ENCODE measurements around the gene HPSE2.

The HPSE2 gene

DNA sequence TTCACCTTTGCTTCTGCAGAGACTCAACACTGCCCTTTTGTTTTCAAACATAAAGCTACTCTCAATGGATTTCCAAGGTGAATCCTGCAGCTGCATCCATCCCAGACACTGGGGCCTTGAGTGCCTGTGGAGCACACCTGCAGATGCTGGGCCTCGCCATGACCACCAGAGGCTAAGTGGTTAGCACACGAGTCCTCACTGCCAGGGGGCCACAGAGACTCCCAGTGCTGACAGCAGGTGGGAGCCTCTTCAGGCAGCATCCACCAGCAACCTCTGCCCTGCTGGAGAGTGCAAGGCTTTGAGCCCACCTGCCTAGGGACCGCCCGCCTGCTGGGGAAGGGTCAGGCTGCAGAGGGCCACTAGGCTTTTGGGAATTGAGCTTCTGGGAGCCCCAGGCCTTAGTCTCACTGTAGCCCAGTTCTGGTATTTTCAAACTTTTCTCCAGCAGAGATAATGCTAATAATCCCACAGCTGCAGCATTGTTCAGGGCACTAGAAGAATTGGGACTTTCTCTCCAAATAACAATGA, 779.5 kb downstream of the HPSE2 start:
- ATAC-seq: no peak
- TF ChIP-seq PPARA (CRISPR knock-in tag; IDR thresholded peaks at IDR 0.05; ENCODE audit: borderline replicate concordance): no peak
- no peak for TF ChIP-seq SNAI2 (CRISPR knock-in tag; IDR thresholded peaks at IDR 0.05)
- TF ChIP-seq ZC3H10 (CRISPR knock-in tag; IDR thresholded peaks at IDR 0.05): no peak
- TF ChIP-seq, protein P1, sequence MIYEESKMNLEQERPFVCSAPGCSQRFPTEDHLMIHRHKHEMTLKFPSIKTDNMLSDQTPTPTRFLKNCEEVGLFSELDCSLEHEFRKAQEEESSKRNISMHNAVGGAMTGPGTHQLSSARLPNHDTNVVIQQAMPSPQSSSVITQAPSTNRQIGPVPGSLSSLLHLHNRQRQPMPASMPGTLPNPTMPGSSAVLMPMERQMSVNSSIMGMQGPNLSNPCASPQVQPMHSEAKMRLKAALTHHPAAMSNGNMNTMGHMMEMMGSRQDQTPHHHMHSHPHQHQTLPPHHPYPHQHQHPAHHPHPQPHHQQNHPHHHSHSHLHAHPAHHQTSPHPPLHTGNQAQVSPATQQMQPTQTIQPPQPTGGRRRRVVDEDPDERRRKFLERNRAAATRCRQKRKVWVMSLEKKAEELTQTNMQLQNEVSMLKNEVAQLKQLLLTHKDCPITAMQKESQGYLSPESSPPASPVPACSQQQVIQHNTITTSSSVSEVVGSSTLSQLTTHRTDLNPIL (CRISPR knock-in tag; IDR thresholded peaks at IDR 0.05; ENCODE audit: low read depth): no peak
- TF ChIP-seq BACH2 (CRISPR knock-in tag; IDR thresholded peaks at IDR 0.05; ENCODE audit: borderline replicate concordance): no peak
- no peak for TF ChIP-seq RARB (CRISPR knock-in tag; IDR thresholded peaks at IDR 0.05)
- TF ChIP-seq ZFP30 (CRISPR knock-in tag; IDR thresholded peaks at IDR 0.05): no peak
- TF ChIP-seq OSR1 (CRISPR knock-in tag; IDR thresholded peaks at IDR 0.05): no peak
- no peak for TF ChIP-seq ZNF8 (CRISPR knock-in tag; IDR thresholded peaks at IDR 0.05)
- no peak for TF ChIP-seq TOX (CRISPR knock-in tag; IDR thresholded peaks at IDR 0.05; ENCODE audit: borderline replicate concordance)
- TF ChIP-seq, protein P2, sequence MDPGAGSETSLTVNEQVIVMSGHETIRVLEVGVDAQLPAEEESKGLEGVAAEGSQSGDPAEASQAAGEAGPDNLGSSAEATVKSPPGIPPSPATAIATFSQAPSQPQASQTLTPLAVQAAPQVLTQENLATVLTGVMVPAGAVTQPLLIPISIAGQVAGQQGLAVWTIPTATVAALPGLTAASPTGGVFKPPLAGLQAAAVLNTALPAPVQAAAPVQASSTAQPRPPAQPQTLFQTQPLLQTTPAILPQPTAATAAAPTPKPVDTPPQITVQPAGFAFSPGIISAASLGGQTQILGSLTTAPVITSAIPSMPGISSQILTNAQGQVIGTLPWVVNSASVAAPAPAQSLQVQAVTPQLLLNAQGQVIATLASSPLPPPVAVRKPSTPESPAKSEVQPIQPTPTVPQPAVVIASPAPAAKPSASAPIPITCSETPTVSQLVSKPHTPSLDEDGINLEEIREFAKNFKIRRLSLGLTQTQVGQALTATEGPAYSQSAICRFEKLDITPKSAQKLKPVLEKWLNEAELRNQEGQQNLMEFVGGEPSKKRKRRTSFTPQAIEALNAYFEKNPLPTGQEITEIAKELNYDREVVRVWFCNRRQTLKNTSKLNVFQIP (CRISPR knock-in tag; IDR thresholded peaks at IDR 0.05; ENCODE audit: borderline replicate concordance, low read depth): no peak
- no peak for TF ChIP-seq ARNTL (CRISPR knock-in tag; IDR thresholded peaks at IDR 0.05; ENCODE audit: borderline replicate concordance, low read depth)
- no peak for TF ChIP-seq GLIS3 (CRISPR knock-in tag; IDR thresholded peaks at IDR 0.05)
- TF ChIP-seq, protein P3, sequence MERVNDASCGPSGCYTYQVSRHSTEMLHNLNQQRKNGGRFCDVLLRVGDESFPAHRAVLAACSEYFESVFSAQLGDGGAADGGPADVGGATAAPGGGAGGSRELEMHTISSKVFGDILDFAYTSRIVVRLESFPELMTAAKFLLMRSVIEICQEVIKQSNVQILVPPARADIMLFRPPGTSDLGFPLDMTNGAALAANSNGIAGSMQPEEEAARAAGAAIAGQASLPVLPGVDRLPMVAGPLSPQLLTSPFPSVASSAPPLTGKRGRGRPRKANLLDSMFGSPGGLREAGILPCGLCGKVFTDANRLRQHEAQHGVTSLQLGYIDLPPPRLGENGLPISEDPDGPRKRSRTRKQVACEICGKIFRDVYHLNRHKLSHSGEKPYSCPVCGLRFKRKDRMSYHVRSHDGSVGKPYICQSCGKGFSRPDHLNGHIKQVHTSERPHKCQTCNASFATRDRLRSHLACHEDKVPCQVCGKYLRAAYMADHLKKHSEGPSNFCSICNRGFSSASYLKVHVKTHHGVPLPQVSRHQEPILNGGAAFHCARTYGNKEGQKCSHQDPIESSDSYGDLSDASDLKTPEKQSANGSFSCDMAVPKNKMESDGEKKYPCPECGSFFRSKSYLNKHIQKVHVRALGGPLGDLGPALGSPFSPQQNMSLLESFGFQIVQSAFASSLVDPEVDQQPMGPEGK (CRISPR knock-in tag; IDR thresholded peaks at IDR 0.05; ENCODE audit: borderline replicate concordance): no peak
- TF ChIP-seq ISL1 (CRISPR knock-in tag; IDR thresholded peaks at IDR 0.05): no peak
- TF ChIP-seq ZFP3 (CRISPR knock-in tag; IDR thresholded peaks at IDR 0.05): no peak
- TF ChIP-seq ESRRG (CRISPR knock-in tag; IDR thresholded peaks at IDR 0.05): no peak
- TF ChIP-seq, protein P4, sequence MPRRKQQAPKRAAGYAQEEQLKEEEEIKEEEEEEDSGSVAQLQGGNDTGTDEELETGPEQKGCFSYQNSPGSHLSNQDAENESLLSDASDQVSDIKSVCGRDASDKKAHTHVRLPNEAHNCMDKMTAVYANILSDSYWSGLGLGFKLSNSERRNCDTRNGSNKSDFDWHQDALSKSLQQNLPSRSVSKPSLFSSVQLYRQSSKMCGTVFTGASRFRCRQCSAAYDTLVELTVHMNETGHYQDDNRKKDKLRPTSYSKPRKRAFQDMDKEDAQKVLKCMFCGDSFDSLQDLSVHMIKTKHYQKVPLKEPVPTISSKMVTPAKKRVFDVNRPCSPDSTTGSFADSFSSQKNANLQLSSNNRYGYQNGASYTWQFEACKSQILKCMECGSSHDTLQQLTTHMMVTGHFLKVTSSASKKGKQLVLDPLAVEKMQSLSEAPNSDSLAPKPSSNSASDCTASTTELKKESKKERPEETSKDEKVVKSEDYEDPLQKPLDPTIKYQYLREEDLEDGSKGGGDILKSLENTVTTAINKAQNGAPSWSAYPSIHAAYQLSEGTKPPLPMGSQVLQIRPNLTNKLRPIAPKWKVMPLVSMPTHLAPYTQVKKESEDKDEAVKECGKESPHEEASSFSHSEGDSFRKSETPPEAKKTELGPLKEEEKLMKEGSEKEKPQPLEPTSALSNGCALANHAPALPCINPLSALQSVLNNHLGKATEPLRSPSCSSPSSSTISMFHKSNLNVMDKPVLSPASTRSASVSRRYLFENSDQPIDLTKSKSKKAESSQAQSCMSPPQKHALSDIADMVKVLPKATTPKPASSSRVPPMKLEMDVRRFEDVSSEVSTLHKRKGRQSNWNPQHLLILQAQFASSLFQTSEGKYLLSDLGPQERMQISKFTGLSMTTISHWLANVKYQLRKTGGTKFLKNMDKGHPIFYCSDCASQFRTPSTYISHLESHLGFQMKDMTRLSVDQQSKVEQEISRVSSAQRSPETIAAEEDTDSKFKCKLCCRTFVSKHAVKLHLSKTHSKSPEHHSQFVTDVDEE (CRISPR knock-in tag; IDR thresholded peaks at IDR 0.05): no peak
- TF ChIP-seq CSDC2 (CRISPR knock-in tag; IDR thresholded peaks at IDR 0.05): no peak

DNA sequence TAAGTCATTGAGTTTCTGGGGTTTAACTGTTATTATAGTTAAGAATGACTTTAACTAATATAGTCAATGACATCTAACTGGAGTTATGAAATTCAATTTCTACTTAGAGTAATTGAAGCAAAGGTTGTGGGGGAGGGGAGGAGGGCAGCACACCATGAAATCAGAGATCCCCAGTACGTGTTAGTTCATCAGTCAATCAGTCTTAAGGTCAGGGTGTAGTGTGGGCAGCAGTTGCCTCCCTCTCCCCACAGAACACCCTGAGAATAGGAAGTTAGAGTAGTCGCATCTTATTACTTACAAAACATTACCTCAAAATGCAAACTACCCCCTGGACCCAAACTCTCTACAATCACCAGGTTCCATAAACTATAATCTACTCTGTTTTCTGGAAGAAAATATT, 781.9 kb downstream of the HPSE2 start:
- ATAC-seq: no peak
- TF ChIP-seq, protein P4 (CRISPR knock-in tag; IDR thresholded peaks at IDR 0.05): no peak
- TF ChIP-seq CSDC2 (CRISPR knock-in tag; IDR thresholded peaks at IDR 0.05): no peak

DNA sequence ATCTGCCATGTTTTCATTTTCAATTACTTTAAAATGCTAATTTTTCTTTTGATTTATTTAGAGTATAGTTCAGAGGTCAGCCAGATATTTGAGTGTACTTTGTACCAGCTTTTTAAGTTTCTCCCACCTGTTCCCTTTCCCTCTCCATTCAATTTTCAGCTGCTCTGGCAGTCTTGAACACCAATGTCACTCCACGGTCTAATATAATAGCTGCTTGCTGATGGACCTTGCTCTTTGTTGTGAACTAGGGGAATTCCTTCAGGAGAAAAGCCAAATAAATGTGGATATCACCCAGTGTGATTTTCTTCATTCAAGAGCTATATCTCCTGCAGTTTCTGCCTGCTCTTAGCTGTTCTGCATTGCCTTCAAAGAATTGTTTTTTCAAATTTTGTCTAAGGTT, 785.0 kb downstream of the HPSE2 start:
- TF ChIP-seq BACH2 (CRISPR knock-in tag; IDR thresholded peaks at IDR 0.05; ENCODE audit: borderline replicate concordance): no peak
- no peak for TF ChIP-seq ARNTL (CRISPR knock-in tag; IDR thresholded peaks at IDR 0.05; ENCODE audit: borderline replicate concordance, low read depth)
- no peak for TF ChIP-seq RARB (CRISPR knock-in tag; IDR thresholded peaks at IDR 0.05)
- no peak for TF ChIP-seq ISL1 (CRISPR knock-in tag; IDR thresholded peaks at IDR 0.05)
- no peak for TF ChIP-seq ZNF565 (CRISPR knock-in tag; conservative IDR thresholded peaks at IDR 0.05; ENCODE audit: low read depth)
- no peak for TF ChIP-seq PPARA (CRISPR knock-in tag; IDR thresholded peaks at IDR 0.05; ENCODE audit: borderline replicate concordance)
- no peak for TF ChIP-seq ZC3H10 (CRISPR knock-in tag; IDR thresholded peaks at IDR 0.05)
- no peak for TF ChIP-seq ZNF8 (CRISPR knock-in tag; IDR thresholded peaks at IDR 0.05)
- TF ChIP-seq, protein P1 (CRISPR knock-in tag; IDR thresholded peaks at IDR 0.05; ENCODE audit: low read depth): no peak
- TF ChIP-seq ESRRG (CRISPR knock-in tag; IDR thresholded peaks at IDR 0.05): no peak
- TF ChIP-seq OSR1 (CRISPR knock-in tag; IDR thresholded peaks at IDR 0.05): no peak
- no peak for ATAC-seq
